ENCODE data around the gene LRCH3. TPM values are rescaled to one million over a fixed set of nuclear protein-coding genes. Genes with fewer than 3 reads are reported as not detected.

The LRCH3 gene
- polyA plus RNA-seq, 5 donors = 37.5 to 56.4 (median 52.1) TPM

- no peak for DNase-seq
Measured at GRCh38 chr3:197790033-197790432, 1.0 kb upstream of the LRCH3 start.

- peak in 1 of 2 donors; percentile 32 for DNase-seq
Measured at GRCh38 chr3:197791892-197792647, 1.0 kb downstream of the LRCH3 start.

GRCh38 chr3:197793247-197793646 lies 2.2 kb downstream of the LRCH3 start:
- DNase-seq = no peak

DNA sequence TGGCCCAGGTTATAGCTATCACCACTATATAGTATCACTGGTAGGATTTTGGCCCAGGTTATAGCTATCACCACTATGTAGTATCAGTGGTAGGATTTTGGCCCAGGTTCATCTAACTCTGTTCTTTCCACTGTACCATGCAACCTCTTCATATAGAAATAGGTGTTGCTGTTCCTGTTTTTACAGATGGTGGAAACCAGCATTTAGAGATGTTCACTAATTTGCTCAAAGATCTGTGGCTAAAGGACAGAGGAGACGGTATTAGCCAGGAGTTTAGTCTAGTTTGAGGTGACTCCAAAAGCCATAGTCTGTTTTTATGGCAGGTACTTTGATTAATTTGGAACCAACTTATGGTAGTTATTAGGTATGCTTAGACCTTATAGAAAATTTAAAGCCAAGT lies 3.1 kb downstream of the LRCH3 start:
- DNase-seq = no peak

DNA sequence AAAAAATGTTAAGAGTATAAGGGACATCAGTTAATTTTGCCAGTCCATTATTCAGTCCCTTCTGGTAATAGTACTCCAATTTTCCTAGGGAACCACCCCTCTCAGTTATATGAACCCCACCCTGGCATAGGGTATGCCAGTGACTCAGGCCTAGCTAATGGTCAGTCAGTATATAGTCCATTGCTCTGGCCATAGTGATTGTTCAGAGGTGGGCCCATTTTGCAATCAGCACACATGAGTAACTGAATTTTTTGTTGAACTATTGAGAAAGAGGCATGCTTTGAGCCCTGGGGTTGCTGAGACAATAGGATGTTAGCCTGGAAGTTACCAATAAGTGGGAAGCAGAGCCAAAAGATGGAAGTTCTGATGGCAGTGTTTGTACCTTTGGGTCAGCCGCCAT lies 4.1 kb downstream of the LRCH3 start:
- DNase-seq = no peak

DNA sequence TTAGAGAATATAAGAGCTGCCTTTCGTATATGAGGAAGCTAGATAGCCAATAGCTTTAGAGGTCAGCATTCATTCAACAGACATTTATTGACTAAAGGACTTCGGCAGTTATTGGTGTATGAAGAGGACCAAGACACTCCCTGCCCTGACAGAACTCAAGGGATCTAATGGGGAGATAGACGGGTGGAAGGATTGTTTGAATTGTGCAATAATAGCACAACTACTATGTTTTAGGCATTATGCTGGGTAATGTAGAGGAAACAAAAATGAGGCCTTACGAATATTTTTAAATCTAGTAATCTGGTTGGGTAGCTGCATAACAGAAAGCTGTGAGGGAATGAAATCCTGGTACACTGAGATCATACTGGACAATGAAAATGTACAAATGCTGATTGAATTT lies 5.0 kb downstream of the LRCH3 start:
- DNase-seq = no peak

- no peak for DNase-seq
Measured at GRCh38 chr3:197798863-197799262, 7.8 kb downstream of the LRCH3 start.

- DNase-seq = no peak
Measured at GRCh38 chr3:197800379-197800778, 9.3 kb downstream of the LRCH3 start.

GRCh38 chr3:197801891-197802778 lies 11.1 kb downstream of the LRCH3 start:
- no peak for DNase-seq

DNA sequence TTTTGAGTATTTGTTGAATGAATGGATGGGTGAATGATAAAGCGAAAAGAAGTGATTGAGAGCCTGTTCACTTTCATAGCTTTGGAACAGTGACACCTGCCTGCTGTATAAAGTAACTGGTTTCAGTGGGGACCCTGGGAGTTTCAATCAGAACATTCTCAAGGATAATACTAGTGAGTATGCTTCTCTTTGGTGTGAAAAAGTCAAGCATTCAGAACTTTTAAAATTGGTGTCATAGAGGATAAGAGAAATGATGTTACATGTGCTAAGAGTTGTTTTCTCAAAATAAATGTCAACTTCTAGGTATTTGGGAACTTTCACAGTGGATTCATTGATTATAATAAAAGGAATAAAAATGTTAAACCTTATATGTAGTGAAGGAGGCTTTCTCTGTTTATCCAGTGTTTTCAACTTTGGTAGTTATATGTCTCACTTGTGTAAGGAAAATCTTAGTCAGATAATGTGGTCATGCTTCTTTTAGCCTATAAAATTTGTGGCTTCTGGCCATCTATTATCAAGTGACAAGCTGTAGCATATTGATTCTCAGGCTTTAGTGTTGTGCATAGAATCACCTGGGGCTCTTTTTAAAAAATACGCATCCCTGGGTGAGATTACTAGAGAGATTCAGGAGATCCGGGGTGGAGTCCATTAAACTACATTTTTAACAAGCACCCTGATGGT lies 11.9 kb downstream of the LRCH3 start:
- no peak for DNase-seq

DNA sequence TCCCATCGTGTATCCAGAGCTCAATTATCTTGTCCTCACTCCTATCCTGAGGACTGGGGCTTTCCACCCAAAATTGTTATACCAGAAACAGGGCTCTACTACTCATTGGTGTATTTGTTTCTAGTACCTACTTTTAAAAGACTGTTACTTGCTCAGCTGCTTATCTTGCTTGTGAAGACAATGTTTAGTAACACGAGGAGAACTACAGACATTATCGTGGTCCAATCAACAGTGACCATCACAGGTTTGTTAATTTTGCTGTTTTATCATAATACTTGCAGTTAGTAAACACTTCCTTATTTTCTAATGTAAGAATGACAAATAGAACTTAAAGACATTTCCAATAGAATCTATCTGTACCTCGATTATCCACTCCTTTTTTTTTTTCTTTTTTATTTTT lies 13.5 kb downstream of the LRCH3 start:
- no peak for DNase-seq

DNA sequence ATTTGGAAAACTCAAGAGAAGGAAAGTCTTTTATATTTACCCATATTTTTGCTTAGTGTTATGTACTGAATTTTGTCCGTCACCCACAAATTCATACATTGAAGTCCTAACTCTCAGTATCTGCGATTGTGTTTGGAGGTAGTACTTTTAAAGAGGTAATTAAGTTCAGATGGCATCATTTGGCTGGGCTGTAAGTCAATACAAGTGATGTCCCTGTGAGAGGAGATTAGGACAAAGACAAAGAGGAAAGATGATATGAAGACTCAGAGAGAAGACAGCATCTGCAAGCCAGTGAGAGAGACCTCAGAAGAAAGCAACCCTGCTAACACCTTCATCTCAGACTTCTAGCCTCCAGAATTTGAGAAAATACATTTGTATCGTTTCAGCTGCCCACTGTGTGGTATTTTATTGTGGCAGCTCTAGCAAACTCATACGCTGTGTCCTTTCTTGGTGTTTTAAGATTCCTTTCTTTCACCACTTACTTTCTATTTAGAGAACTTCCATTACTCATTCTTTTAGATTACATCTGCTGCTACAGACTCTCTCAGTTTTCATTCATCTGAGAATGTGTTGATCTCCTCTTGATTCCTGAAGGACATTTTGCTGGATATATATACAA lies 17.0 kb downstream of the LRCH3 start:
- no peak for DNase-seq

- DNase-seq = peak; percentile 9 to 11
Measured at GRCh38 chr3:197809356-197810020, 18.4 kb downstream of the LRCH3 start.

GRCh38 chr3:197810901-197811300 lies 19.8 kb downstream of the LRCH3 start:
- DNase-seq = no peak

DNA sequence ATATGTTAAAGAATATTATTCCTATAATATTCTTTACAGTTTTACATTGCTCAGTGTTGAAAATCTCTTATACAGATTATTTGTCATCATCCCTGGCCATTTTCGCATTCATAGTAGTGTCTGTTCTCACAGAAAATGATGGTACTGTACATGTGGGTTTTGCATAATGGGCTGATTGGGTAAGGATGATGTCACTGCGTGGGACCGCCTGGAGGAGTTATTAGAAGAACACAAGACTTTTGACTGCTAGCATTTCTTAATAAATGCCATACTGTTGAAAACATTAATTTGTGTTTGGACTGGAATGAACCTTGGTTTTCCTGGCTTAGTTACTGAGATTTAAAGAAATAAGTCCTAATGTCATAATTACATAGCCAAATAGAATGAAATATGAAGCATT lies 20.3 kb downstream of the LRCH3 start:
- no peak for DNase-seq

GRCh38 chr3:197814372-197814771 lies 23.3 kb downstream of the LRCH3 start:
- no peak for DNase-seq

DNA sequence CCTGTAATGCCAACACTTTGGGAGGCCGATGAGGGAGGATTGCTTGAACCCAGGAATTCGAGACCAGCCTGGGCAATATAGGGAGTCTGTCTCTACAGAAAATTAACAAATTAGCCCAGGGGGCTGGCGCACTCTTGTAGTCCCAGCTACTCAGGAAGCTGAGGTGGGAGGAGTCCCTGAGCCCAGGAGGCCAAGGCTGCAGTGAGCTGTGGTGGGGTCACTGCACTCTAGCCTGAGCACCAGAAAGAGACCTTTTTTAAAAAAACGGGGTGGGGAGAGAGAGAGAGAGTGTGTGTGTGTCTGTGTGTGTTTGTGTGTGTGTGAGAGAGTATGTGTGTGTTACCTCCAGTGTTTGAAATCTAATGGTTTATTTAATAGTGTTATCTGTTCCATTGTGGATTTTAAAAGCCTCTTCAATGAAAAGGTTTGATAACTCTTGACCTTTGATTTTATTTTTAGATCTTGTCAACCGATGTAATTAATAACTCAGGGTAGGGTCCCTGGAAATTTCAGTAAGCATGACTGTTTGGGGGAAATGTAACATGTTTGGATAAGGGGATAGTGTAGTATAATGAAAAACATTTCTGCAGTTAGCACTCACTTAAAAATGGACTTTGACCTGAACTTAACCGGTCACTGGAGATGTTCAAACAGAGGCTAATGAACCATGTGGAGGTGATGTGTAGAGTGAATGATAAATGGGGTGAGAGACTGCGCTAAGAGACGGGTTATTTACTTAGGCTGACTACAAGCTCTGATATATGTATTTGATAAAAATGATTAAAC lies 29.7 kb downstream of the LRCH3 start:
- DNase-seq = no peak

DNA sequence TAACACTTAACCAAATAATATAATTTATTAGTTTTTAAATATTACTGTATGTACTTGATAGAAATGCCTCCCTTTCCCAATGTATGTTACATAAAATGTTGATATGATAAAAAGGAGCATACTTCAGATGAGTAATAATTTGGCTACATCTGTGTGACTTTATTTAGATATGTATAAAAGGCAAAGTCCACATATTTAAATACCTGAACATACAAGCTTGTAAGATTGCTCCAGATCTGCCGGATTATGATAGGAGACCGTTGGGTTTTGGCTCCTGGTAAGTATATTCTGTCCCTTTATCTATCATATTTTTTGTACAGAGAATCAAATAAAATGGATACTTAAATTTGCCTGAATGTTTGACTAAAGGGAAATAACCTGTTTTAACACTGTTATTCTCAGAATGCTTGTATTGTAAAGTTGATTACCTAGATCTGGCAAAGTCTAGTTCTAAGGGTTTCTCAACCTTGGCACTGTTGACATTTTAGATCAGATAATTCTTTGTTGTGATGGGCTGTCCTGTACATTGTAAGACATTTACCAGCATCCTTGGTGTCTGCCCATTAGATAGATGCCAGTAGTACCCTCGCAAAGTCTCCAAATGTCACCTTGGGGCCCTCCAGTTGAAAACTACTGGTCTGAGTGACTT lies 38.5 kb downstream of the LRCH3 start:
- DNase-seq = no peak

DNA sequence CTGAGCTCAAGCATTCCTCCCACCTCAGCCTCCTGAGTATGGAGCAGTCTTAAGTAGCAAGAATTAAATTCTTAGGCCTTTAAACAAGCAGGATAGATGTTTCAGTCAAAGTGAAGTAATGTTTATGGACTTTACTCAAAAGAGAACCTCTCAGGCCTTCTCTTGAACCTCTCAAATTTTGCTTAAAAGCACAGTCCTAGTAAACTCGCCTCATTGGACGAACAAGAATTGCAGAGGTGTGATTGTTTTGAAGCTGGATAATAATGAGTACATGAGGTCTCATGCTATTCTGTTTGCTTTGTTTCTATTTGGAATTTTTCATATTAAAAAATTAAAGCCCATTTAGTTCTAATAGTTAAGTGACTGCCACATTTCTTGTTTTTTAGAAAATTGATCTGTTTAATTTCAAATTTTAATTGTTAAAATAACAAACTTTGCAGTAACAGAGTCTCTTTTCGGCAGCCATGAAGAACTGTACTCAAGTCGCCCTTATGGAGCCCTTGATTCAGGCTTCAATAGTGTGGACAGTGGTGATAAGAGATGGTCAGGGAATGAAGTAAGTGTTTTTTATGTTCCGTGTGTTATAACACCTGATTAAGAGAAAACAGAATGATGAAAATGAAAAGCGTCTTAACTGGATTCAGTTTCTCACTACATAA lies 39.4 kb downstream of the LRCH3 start:
- DNase-seq = no peak

- no peak for DNase-seq
Measured at GRCh38 chr3:197830967-197831313, 39.9 kb downstream of the LRCH3 start.
